HepG2 (cell line): ENCODE measurements around the gene ARHGAP29. TPM values are rescaled to one million over a fixed set of nuclear protein-coding genes. Genes with fewer than 3 reads are reported as not detected.

Source experiments
- ATAC-seq: fragments of 200-7000 bp; cut with Tn5 transposase; 3 replicates; pipeline ENCODE4 v1.9.1; 2020; ENCODE audit warnings: mild to moderate bottlenecking, moderate library complexity
- BruUV-seq: library from RNA; stranded (reverse); fragments of 400-500 nt; replicated peaks from 2 replicates; lab custom pipeline; 2021; lab: Mats Ljungman, UMichigan
- CTCF ChIA-PET: fragments of 300-600 bp; formaldehyde crosslinking; extraction: SDS; loops from one replicate; lab custom pipeline; 2021; ENCODE audit warnings: low total read pairs, inconsistent platforms, low intra/inter-chr PET ratio; lab: Yijun Ruan, JAX
- POLR2A ChIA-PET: fragments of 350-600 bp; sonication (Branson Sonifier 250); formaldehyde crosslinking; loops from one replicate; lab custom pipeline; 2020; ENCODE audit warnings: antibody characterized with exemption, inconsistent platforms; lab: Yijun Ruan, JAX
- DNase-seq: peaks from one replicate; pipeline ENCODE4 v3.0.0-alpha.2; 2015; ENCODE audit warnings: low spot score
- FAIRE-seq: peaks from 3 replicates; lab custom pipeline; 2011; peaks lifted over from hg19 to GRCh38; lab: Jason Lieb, UNC
- H2AFZ ChIP-seq: one replicate; pipeline ENCODE4 v1.6.1; 2011; ENCODE audit warnings: low read length, inconsistent platforms
- H3K27ac ChIP-seq: fragments of 300-600 bp; 3 replicates; pipeline ENCODE4 v1.8.0; 2011; ENCODE audit warnings: mixed run types, mild to moderate bottlenecking, mixed read lengths, low read length, inconsistent platforms; ENCODE audit not compliant: insufficient read depth; ENCODE audit errors: extremely low read length
- H3K27me3 ChIP-seq, 2 experiments: fragments of 200-600 bp in 1 of 2; 2 replicates in 1 of 2; 3 replicates in 1 of 2; pipeline versions ENCODE4 v1.6.0 to v1.8.0; 2011; ENCODE audit warnings: low read length in 2 of 2, mild to moderate bottlenecking in 2 of 2, moderate library complexity in 2 of 2, inconsistent platforms in 1 of 2; ENCODE audit not compliant: insufficient read depth in 2 of 2, control insufficient read depth in 1 of 2
- H3K36me3 ChIP-seq, 2 experiments: fragments of 200-600 bp in 1 of 2; replicated peaks in 1 of 2; 2 replicates in 1 of 2; 3 replicates in 1 of 2; pipeline versions ENCODE4 v1.5.1 to v1.8.0; 2011; ENCODE audit warnings: low read length in 2 of 2, inconsistent platforms in 1 of 2; ENCODE audit not compliant: insufficient read depth in 2 of 2, control insufficient read depth in 1 of 2
- H3K4me1 ChIP-seq: 2 replicates; pipeline ENCODE4 v1.5.1; 2012; ENCODE audit warnings: low read length, inconsistent platforms; ENCODE audit not compliant: insufficient read depth
- H3K4me2 ChIP-seq: 2 replicates; pipeline ENCODE4 v1.6.0; 2011; ENCODE audit warnings: low read depth, low read length, inconsistent platforms
- H3K4me3 ChIP-seq, 3 experiments: fragments of 200-600 bp in 1 of 3; sonication (generic), shearing (Covaris generic) in 1 of 3; replicated peaks in 1 of 3; 2 replicates each; pipeline ENCODE4 v1.5.1; 2011 to 2016; ENCODE audit warnings: low read length in 3 of 3, inconsistent platforms in 2 of 3, low read depth in 2 of 3, mild to moderate bottlenecking in 2 of 3, control low read depth in 1 of 3, mixed read lengths in 1 of 3; ENCODE audit not compliant: insufficient read depth in 1 of 3
- H3K79me2 ChIP-seq: one replicate; pipeline ENCODE4 v1.6.1; 2011; ENCODE audit warnings: low read length, inconsistent platforms; ENCODE audit not compliant: insufficient read depth
- H3K9ac ChIP-seq: 2 replicates; pipeline ENCODE4 v1.6.0; 2011; ENCODE audit warnings: mild to moderate bottlenecking, low read depth, low read length, inconsistent platforms; ENCODE audit not compliant: insufficient read depth
- H3K9me3 ChIP-seq: 2 replicates; pipeline ENCODE4 v1.5.1; 2012; ENCODE audit warnings: mild to moderate bottlenecking, low read length
- H4K20me1 ChIP-seq: 2 replicates; pipeline ENCODE4 v1.6.0; 2011; ENCODE audit warnings: inconsistent platforms, mild to moderate bottlenecking, low read length, moderate library complexity; ENCODE audit not compliant: insufficient read depth
- KLF6 ChIP-seq: IDR thresholded peaks from 2 replicates; pipeline ENCODE4 v1.8.0; 2016; ENCODE audit warnings: missing biosample characterization, missing genetic modification reagents
- MAFK ChIP-seq, 2 experiments: IDR thresholded peaks in 1 of 2; conservative IDR thresholded peaks in 1 of 2; 2 replicates each; pipeline ENCODE4 v1.6.1; 2011; ENCODE audit warnings: improper control_type of control experiment in 2 of 2, low read length in 2 of 2
- MEIS1 ChIP-seq: sonication (generic); formaldehyde crosslinking; IDR thresholded peaks from 2 replicates; pipeline ENCODE4 v1.9.0; 2021; ENCODE audit warnings: mild to moderate bottlenecking, missing genetic modification reagents, moderate library complexity, borderline replicate concordance
- NFAT5 ChIP-seq: sonication (generic); formaldehyde crosslinking; IDR thresholded peaks from 2 replicates; pipeline ENCODE4 v1.4.0; 2020; ENCODE audit warnings: missing genetic modification reagents
- RARA ChIP-seq: IDR thresholded peaks from 2 replicates; pipeline ENCODE4 v1.6.1; 2016; ENCODE audit warnings: missing genetic modification reagents, missing compliant biosample characterization
- RFXANK ChIP-seq: IDR thresholded peaks from 2 replicates; pipeline ENCODE4 v1.6.1; 2016
- TARDBP ChIP-seq: sonication (generic); formaldehyde crosslinking; IDR thresholded peaks from 2 replicates; pipeline ENCODE4 v1.8.0; 2022; ENCODE audit warnings: mild to moderate bottlenecking, missing genetic modification reagents
- ZBTB43 ChIP-seq: sonication (generic); formaldehyde crosslinking; conservative IDR thresholded peaks from 2 replicates; pipeline ENCODE4 v1.4.0; 2020; ENCODE audit warnings: missing genetic modification reagents
- ZNF550 ChIP-seq: sonication (generic); formaldehyde crosslinking; IDR thresholded peaks from 2 replicates; pipeline ENCODE4 v1.4.0; 2020; ENCODE audit warnings: mild to moderate bottlenecking, missing genetic modification reagents, borderline replicate concordance
- ZNF678 ChIP-seq: sonication (generic); formaldehyde crosslinking; IDR thresholded peaks from 2 replicates; pipeline ENCODE4 v1.4.0; 2020; ENCODE audit warnings: mild to moderate bottlenecking, missing genetic modification reagents
- WGBS: methylation state at CpG from one replicate; pipeline ENCODE4 v1.1.6; 2017; ENCODE audit warnings: low lambda C conversion rate; 5-methylcytosine and 5-hydroxymethylcytosine counted together
- in situ Hi-C: cut with HindIII; loops from 2 replicates; pipeline ENCODE4 v1.10.0; 2017; ENCODE audit warnings: low pct_unique_long_range_greater_than_20kb; ENCODE audit not compliant: extremely low pct_ligation_motif_present
- intact Hi-C: fragments of 100-400 bp; cut with micrococcal nuclease; formaldehyde crosslinking; loops from one replicate; pipeline ENCODE4 v1.10.0; 2022; ENCODE audit not compliant: unreplicated experiment
- polyA plus RNA-seq, 8 experiments: library from polyadenylated mRNA; depleted of rRNA in 3 of 8; stranded (reverse) in 7 of 8; unstranded in 1 of 8; fragments of >200 nt; fragmentation: Illumina TruSeq in 4 of 8; extraction: Trizol in 4 of 8; gene quantifications; 2 replicates each; pipeline versions ENCODE4 v1.2.1 to v1.2.3, GENCODE V29; 2011 to 2016; ENCODE audit warnings: low read depth in 4 of 8, missing spikeins in 1 of 8, mixed read lengths in 1 of 8; ENCODE audit not compliant: insufficient read depth in 1 of 8
- total RNA-seq, 5 experiments: library from RNA; depleted of rRNA; stranded (reverse); fragments of >200 nt; fragmentation: Illumina TruSeq; extraction: Trizol; gene quantifications; 2 replicates each; pipeline ENCODE4 v1.2.3, GENCODE V29; 2016; ENCODE audit warnings: low read depth in 1 of 5

ARHGAP29 gene
- total and polyA plus RNA-seq, 2 of the 13 experiments (the other 11 are each of a cell fraction or from before 2014, with no cell fraction given), result 12.8 to 18.3 TPM

GRCh38 chr1:94230920-94231319 lies 6.5 kb downstream of the ARHGAP29 start:
- in situ Hi-C loops, result no loop called here
- Histone ChIP-seq H3K4me3 (no peak overlapping the region), H3K27me3 (no peaks in the 10 kb centered on the region; a peak in 1 of 5 replicates), H3K36me3 (no peaks in the 10 kb centered on the region), H3K9ac (no peak overlapping the region), H3K79me2 (peaks cover 78% of the 10 kb centered on the region), H3K27ac (no peak overlapping the region), H3K9me3 (no peaks in the 10 kb centered on the region), H2AFZ (no peak overlapping the region), H3K4me1 (peaks cover 40% of the 10 kb centered on the region), H3K4me2 (no peak overlapping the region), H4K20me1 (peaks cover 3% of the 10 kb centered on the region)
- ATAC-seq (no peak), FAIRE-seq (no peak), DNase-seq (no peak)
- no TSS peak for BruUV-seq
- POLR2A ChIA-PET, result no interaction called here
- intact Hi-C loops, result no loop called here
- CTCF ChIA-PET, result no interaction called here
- TF ChIP-seq RFXANK (CRISPR knock-in tag) (no peak), MAFK (conservative IDR thresholded peaks at IDR 0.05 in 1 of 2, IDR thresholded peaks at IDR 0.05 in 1 of 2; ENCODE audit: low read length in 2 of 2) (peak; percentile 39 to 42; a peak in 2 of 4 replicates)
- WGBS, result 89% methylated on average over 1 of the region's 1 CpG

- Histone ChIP-seq H3K4me2 (no peak overlapping the region), H3K9me3 (no peaks in the 10 kb centered on the region), H3K27ac (no peak overlapping the region), H3K36me3 (no peaks in the 10 kb centered on the region), H2AFZ (no peak overlapping the region), H3K27me3 (no peaks in the 10 kb centered on the region; a peak in 1 of 5 replicates), H4K20me1 (no peaks in the 10 kb centered on the region; the same call in 1 of the 2 replicates), H3K9ac (no peak overlapping the region), H3K79me2 (peaks cover 64% of the 10 kb centered on the region), H3K4me1 (peaks cover 18% of the 10 kb centered on the region), H3K4me3 (no peak overlapping the region)
- TF ChIP-seq MEIS1 (CRISPR knock-in tag), result no peak
- no peak for TF ChIP-seq RARA (CRISPR knock-in tag)
- no peak for TF ChIP-seq ZNF678 (CRISPR knock-in tag)
- TF ChIP-seq ZBTB43 (CRISPR knock-in tag), result no peak
- no peak for TF ChIP-seq NFAT5
- TF ChIP-seq TARDBP (CRISPR knock-in tag), result no peak
- TF ChIP-seq ZNF550, result no peak
- TF ChIP-seq KLF6 (CRISPR knock-in tag), result no peak
- DNase-seq (no peak), ATAC-seq (no peak), FAIRE-seq (no peak)
- WGBS, result 91% methylated on average over 4 of the region's 4 CpGs
- ChIA-PET CTCF (no interaction called here), POLR2A (interaction anchor here (1.2 to 3.2 kb wide), 2 partner anchors 8 to 160 kb away, joined by 4 to 9 read pairs; partner anchors contain the start of gene ARHGAP29)
- intact Hi-C loops, result no loop called here
- in situ Hi-C loops, result no loop called here
- BruUV-seq, result no TSS peak
These were observed 8.6 kb downstream of the ARHGAP29 start for GRCh38 chr1:94228640-94229375.
